Measurements from ENCODE around the gene REEP6. TPM values are rescaled to one million over a fixed set of nuclear protein-coding genes. Genes with fewer than 3 reads are reported as not detected.

The REEP6 gene
- total and polyA plus RNA-seq, 2 donors (not counting 3 experiments of a cell fraction or from before 2014, with no cell fraction given), result 1.3 to 1.5 TPM

DNA sequence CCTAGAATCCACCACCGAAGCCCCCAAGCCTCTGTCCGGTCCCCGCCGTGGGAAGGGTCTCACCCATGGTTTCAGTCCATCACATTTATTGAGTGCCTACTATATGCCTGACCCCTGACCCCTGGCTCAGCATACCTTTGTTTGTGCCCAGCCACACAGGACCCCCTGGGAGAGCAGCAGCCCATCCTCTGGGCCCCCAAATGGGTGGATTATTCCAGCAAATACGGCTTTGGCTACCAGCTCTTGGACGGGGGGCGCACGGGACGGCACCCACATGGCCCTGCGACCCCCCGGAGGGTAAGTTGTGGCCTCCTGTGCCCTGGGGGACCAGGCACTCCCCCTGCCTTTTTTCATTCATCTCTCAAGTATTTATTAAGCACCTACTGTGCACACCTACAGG is 40.6 kb downstream of the REEP6 start:
- H3K9ac ChIP-seq (replicated peaks; ENCODE audit: extremely low read depth, insufficient read depth, low read length), result no peak overlapping the region
- ChIA-PET CTCF (interaction anchor here (1.5 kb wide), 1 partner anchor 15 kb away, joined by 8 read pairs; no protein-coding TSS in a partner anchor), POLR2A (no interaction called here)
- H3K27me3 ChIP-seq (ENCODE audit: control insufficient read depth in 2 of 2, insufficient read depth in 2 of 2, low read length in 2 of 2), result no peaks in the 10 kb centered on the region
- H3K4me2 ChIP-seq (ENCODE audit: insufficient read depth, low read length), result no peak overlapping the region
- no peak overlapping the region for H2AFZ ChIP-seq (ENCODE audit: low read depth, low read length)
- dilution Hi-C loops (cut with MboI; ENCODE audit: extremely low pct_ligation_motif_present, low sequenced_read_pairs), result no loop called here
- H3K4me1 ChIP-seq (ENCODE audit: control insufficient read depth, extremely low read depth, insufficient read depth, low read length), result no peaks in the 10 kb centered on the region
- H3K36me3 ChIP-seq (ENCODE audit: control insufficient read depth in 2 of 2, extremely low read depth in 1 of 2, insufficient read depth in 2 of 2, low read length in 2 of 2), result no peaks in the 10 kb centered on the region
- no peaks in the 10 kb centered on the region for H4K20me1 ChIP-seq (replicated peaks; ENCODE audit: control insufficient read depth, extremely low read depth, insufficient read depth, low read length)
- no peak overlapping the region for H3K4me3 ChIP-seq (replicated peaks in 1 of 3; ENCODE audit: insufficient read depth in 1 of 3, low read depth in 1 of 3, low read length in 3 of 3)
- H3K27ac ChIP-seq (ENCODE audit: insufficient read depth, low read depth, low read length), result no peak overlapping the region
- no peaks in the 10 kb centered on the region for H3K79me2 ChIP-seq (ENCODE audit: control insufficient read depth, insufficient read depth, low read length)
- no peaks in the 10 kb centered on the region for H3K9me3 ChIP-seq (replicated peaks; ENCODE audit: control insufficient read depth, insufficient read depth, low read length)
- no TSS peak for BruUV-seq (replicated peaks)
- H3K9me1 ChIP-seq (replicated peaks; ENCODE audit: control insufficient read depth, extremely low read depth, insufficient read depth, low read length), result no peaks in the 10 kb centered on the region
- DNase-seq (ENCODE audit: low read depth, low spot score) (no peak), FAIRE-seq (no peak)
- TF ChIP-seq POLR2AphosphoS5 (IDR thresholded peaks at IDR 0.05; ENCODE audit: insufficient read depth, low read depth, low read length) (no peak), FOS (IDR thresholded peaks at IDR 0.05; ENCODE audit: borderline replicate concordance, insufficient read depth, low read length) (no peak), MYC (IDR thresholded peaks at IDR 0.05; ENCODE audit: low read depth, low read length) (no peak), EZH2 (IDR thresholded peaks at IDR 0.05; ENCODE audit: borderline replicate concordance, low read depth, low read length, severe bottlenecking) (no peak), JUN (IDR thresholded peaks at IDR 0.05; ENCODE audit: borderline replicate concordance, insufficient read depth, insufficient read length, low read depth) (no peak), MAX (IDR thresholded peaks at IDR 0.05; ENCODE audit: insufficient read depth, insufficient read length) (no peak), GATA2 (IDR thresholded peaks at IDR 0.05; ENCODE audit: insufficient read depth, insufficient read length, low read depth, low read length) (no peak), POLR2A (IDR thresholded peaks at IDR 0.05; ENCODE audit: low read depth, low read length) (no peak)
- TF ChIP-seq, protein P1, sequence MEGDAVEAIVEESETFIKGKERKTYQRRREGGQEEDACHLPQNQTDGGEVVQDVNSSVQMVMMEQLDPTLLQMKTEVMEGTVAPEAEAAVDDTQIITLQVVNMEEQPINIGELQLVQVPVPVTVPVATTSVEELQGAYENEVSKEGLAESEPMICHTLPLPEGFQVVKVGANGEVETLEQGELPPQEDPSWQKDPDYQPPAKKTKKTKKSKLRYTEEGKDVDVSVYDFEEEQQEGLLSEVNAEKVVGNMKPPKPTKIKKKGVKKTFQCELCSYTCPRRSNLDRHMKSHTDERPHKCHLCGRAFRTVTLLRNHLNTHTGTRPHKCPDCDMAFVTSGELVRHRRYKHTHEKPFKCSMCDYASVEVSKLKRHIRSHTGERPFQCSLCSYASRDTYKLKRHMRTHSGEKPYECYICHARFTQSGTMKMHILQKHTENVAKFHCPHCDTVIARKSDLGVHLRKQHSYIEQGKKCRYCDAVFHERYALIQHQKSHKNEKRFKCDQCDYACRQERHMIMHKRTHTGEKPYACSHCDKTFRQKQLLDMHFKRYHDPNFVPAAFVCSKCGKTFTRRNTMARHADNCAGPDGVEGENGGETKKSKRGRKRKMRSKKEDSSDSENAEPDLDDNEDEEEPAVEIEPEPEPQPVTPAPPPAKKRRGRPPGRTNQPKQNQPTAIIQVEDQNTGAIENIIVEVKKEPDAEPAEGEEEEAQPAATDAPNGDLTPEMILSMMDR (IDR thresholded peaks at IDR 0.05; ENCODE audit: extremely low read depth in 1 of 2, insufficient read depth in 1 of 2, low read depth in 1 of 2, low read length in 2 of 2), result no peak
- intact Hi-C loops (cut with micrococcal nuclease), result no loop called here
